ENCODE data around the gene ITPKB.
"Not testable (repeated sequence)": the region's sequence is repeated elsewhere in the genome, so short reads cannot be mapped to it uniquely, and the experiment has no call there.

ITPKB gene

GRCh38 chr1:226602186-226603021, 136.7 kb downstream of the ITPKB start:
- DNase-seq (ENCODE audit: low read depth), result no peak

- DNase-seq (ENCODE audit: low read depth), result no peak
These were observed 137.6 kb downstream of the ITPKB start for GRCh38 chr1:226601456-226601855.

- DNase-seq (ENCODE audit: low read depth), result no peak
These were observed 138.8 kb downstream of the ITPKB start for GRCh38 chr1:226600254-226600653.

- no peak for DNase-seq (ENCODE audit: low read depth)
These were observed 139.3 kb downstream of the ITPKB start for GRCh38 chr1:226599636-226600238.

GRCh38 chr1:226598955-226599354, 140.1 kb downstream of the ITPKB start:
- not testable (repeated sequence) for DNase-seq (ENCODE audit: low read depth)

DNA sequence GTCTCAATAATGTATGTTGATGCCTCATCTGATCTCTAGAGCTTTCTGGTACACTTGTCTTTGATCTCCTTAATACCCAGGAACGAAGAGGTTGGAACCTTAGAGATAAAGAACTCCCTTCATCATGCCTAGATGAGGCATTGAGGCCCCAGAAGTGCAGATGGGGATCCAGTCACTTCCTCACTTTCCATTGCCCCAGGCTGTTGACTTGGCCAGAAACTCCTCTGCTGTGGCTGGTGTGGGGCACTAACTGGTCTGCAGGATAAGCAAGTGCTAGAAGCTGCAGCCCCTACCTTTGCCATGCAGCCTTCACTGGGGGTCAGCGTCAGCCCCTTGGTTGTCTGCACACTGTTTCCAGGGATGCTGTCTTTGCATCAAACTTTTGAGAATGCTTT, 140.6 kb downstream of the ITPKB start:
- no peak for DNase-seq (ENCODE audit: low read depth)

DNA sequence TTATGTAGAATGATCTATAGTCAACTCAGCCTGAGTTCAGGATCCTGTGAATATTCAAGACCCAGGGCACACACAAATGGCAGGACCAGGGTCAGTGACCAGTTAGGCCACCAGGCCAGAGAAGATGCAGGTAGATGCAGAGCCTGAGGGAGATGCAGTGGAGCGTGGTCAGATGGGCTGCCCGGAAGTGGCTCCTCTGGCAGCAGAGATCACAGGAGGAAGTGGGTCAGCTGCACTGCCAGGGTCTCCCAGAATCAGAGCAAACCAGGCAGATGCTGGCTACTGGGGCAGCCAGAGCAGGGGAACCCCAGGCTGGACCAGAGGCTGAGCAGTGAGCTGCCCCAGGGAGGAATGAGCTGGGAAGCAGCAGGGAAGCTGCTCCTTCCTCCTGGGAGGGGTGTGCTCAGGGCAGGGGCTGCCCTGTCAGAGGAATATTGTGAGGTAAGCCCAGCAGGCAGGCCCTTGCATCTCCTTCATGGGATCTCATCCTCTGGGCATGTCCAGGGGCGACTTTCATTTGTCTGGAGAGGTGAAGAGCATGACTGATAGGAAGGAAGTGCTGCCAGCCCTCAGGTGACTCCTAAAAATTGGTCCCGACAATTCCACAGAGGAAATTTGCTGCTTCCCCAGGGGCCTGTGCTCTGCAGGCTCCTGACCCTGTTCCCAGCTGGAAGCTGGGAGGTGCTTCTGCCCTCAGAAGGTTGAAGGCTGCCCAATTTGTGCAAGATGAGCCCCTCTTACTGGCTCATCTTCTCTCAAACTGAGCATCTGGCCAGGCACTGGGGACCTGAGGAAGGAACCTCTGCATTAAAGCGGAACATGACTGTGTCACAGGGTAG, 141.2 kb downstream of the ITPKB start:
- no peak for DNase-seq (ENCODE audit: low read depth)

DNA sequence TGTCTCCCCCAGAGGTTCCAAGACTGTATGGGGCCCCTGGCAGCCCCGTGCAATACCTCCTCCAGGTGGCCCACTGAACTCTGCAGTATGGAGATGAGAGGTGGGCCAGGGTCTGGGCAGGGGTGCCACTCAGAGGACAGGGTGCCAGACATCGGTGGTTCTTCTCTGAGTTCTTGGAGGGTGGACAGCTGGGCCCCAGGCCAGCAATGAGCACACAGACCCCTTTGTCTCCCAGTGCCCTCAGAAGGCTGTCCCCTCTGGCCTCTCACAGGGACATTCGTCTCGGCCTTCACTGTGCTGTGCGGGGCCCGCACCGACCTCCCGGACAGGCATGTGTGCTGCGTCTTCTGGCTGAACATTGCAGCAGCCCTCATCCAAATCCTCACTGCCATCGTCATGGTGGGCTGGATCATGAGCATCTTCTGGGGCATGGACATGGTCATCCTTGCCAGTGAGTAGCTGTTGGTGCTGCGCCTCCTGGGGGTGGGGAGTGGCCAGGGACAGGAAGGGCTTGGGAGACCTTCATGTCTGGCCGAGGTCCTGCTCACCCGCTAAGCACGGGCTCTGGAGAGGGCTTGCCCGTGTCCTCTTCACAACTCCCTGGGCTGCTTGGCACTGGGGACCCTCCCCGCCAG, 142.4 kb downstream of the ITPKB start:
- no peak for DNase-seq (ENCODE audit: low read depth)

DNA sequence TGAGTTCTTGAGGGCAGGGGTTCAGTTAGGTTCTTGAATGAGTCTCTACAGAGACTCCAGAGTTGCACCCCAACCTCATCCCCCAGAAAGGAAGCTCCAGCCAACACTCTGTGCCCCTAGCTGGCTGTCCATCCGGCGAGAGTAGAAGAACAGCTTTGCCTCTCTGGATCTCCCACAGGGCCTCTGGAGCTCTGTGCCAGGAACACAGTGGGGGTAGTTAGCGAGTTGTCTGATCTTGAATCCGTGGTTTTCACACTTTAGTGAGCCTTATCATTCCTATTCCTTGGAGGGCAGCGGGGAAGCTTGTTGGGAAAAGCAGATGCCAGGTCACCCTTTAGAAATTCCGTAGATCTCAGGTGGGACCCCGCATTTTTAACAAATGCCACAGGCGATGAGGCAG, 145.5 kb downstream of the ITPKB start:
- no peak for DNase-seq (ENCODE audit: low read depth)

GRCh38 chr1:226590614-226591013, 148.5 kb downstream of the ITPKB start:
- DNase-seq (ENCODE audit: low read depth), result no peak

DNA sequence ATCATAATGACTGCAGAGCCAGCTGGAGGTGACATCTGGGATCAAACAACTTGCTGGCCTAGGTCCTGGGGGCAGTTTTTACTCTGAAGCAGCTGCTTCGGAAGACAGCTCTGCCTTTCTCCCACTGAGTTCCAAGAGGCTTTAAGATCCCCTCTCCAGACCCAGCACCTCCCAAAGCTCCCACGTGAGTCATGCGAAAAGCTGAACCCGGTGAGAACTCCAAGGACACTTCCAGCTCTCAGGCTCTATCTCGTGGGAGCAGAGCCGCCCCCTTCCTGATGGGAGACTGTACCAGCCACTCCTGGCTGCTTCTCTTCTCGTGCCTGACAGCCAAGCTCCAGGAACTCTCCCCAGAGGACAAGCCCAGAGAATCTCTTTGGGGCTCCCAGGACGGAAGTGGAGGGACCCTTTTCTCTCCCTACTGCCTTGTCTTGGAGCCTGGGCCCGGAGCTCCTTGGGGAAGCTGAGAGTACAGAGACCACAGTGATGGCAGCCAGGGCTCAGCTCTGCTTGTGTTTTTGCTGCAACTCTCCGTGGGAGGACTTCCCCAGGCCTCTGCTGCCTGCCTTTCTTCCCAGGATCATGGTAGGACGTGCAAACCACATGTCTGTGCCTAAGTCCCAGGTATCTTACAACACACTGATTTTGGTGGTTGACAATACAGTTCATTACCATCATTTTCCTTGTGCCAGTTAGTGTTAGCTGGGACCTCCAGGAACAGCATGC, 149.9 kb downstream of the ITPKB start:
- no peak for DNase-seq (ENCODE audit: low read depth)

DNA sequence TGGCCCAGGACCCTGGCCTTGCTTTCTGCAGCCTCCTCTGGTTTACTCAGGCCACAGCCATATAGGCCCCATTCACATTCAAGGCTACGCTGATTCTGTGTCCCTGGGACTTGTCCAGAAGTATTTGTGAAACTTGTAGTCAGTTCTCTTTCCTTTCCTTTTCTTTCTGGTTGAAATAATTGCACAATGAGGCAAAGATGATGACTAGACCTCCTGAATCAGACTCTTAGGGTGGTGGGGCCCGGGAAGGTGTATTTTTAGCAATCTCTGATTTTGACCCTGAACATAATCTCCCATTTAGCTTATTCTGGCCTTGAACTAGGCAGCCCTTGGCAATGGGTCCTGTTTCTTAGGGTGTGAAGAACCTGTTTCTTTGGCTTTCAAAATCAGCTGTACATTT, 150.6 kb downstream of the ITPKB start:
- no peak for DNase-seq (ENCODE audit: low read depth)

DNA sequence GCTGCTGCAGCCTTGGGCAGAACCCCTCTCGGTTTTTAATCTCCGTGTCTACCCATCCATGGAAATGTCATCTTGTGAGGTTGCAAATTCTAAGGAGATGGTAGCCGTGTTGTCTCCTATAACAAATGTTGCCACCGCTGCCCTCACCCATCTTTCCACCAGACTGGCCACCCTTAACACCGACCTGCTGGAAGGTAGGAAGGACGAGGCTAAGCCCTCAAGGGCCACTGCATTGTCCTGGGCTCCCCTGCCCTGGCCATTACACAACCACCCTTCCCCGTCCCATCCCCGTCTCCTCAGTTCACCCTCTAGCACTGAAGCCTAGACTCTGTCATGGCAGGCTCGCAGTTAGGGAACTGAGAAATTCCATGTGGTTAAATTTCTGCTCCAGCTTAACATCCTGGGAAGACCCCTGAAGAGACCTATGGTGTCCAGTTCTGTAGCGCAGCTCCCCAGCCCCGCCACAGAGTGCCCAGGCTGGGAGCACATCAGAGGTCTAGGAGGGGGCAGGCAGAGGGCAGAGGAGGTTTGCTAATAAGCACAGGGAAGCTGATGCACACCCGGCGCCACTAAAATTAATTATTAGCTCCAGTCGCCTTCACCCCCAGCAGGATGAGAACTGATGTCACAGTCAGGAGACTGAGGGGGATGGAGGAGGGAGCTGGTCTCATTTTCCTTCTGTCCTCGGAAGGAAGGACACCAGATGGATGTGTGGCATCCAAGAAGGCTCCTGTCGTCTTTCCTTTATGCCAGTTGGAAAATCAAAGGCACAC, 152.2 kb downstream of the ITPKB start:
- no peak for DNase-seq (ENCODE audit: low read depth)

DNA sequence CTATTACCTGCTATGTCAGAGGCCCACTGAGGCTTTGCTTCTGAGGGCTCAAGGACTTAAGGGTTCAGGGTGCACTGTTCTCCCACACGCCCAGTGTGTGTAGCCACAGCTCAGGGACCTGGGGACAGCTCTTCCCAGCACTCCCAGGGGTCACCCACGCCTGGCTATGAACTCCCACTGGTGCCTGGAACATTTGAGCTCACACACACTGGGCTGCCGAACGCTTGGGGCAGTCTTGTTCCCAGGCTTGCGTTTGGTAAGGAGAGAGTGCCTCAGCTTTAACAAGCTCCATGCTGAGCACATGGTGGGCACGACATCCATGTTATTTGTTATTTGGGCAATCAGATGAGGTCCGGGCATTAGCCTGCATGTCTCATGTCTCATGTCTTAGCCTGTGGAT, 153.0 kb downstream of the ITPKB start:
- no peak for DNase-seq (ENCODE audit: low read depth)

- DNase-seq (ENCODE audit: low read depth), result no peak
These were observed 154.9 kb downstream of the ITPKB start for GRCh38 chr1:226584164-226584563.

DNA sequence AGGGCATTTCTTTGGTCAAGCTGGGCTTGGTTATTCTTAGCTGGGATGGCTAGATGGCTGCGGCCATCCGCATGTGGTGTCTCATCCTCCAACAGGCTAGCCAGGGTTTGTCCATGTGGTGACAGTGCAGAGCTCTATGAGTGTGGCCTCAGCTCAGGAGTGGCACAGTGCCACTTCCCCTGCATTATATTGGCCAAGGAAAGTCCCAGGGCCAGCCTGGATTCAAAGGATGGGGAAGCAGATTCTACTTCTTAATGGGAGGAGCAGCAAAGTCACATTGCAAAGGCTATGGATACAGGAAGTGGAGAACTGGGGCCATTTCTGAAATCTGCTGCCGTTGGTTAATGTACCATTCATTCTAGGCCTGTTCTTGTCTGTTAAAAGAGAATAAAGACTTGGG, 156.1 kb downstream of the ITPKB start:
- no peak for DNase-seq (ENCODE audit: low read depth)
